ENCODE measurements around the gene MEI4. TPM values are rescaled to one million over a fixed set of nuclear protein-coding genes. Genes with fewer than 3 reads are reported as not detected.

Gene MEI4
- total and polyA plus RNA-seq, 11 donors, result 0.11 to 0.71 (median 0.33) TPM; not detected in 1

- intact Hi-C loops (cut with DNase I), result no loop called here
- Histone ChIP-seq H3K4me1 (no peaks in the 10 kb centered on the region), H3K36me3 (no peaks in the 10 kb centered on the region), H3K9me3 (peaks cover 0 to 5% (median 0%) of the 10 kb centered on the region in 12 donors), H3K27me3 (no peaks in the 10 kb centered on the region), H3K27ac (no peak overlapping the region), H3K4me3 (no peak overlapping the region)
- no peak for TF ChIP-seq POLR2A (IDR thresholded peaks at IDR 0.05)
- TF ChIP-seq, protein P1, sequence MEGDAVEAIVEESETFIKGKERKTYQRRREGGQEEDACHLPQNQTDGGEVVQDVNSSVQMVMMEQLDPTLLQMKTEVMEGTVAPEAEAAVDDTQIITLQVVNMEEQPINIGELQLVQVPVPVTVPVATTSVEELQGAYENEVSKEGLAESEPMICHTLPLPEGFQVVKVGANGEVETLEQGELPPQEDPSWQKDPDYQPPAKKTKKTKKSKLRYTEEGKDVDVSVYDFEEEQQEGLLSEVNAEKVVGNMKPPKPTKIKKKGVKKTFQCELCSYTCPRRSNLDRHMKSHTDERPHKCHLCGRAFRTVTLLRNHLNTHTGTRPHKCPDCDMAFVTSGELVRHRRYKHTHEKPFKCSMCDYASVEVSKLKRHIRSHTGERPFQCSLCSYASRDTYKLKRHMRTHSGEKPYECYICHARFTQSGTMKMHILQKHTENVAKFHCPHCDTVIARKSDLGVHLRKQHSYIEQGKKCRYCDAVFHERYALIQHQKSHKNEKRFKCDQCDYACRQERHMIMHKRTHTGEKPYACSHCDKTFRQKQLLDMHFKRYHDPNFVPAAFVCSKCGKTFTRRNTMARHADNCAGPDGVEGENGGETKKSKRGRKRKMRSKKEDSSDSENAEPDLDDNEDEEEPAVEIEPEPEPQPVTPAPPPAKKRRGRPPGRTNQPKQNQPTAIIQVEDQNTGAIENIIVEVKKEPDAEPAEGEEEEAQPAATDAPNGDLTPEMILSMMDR (IDR thresholded peaks at IDR 0.05), result no peak
- no peak for ATAC-seq
- no peak for DNase-seq
- WGBS, 4 donors, result 35 to 52% (median 46%) methylated on average over 2 of the region's 2 CpGs
These were observed 226.7 kb downstream of the MEI4 start for GRCh38 chr6:77879527-77879926.

DNA sequence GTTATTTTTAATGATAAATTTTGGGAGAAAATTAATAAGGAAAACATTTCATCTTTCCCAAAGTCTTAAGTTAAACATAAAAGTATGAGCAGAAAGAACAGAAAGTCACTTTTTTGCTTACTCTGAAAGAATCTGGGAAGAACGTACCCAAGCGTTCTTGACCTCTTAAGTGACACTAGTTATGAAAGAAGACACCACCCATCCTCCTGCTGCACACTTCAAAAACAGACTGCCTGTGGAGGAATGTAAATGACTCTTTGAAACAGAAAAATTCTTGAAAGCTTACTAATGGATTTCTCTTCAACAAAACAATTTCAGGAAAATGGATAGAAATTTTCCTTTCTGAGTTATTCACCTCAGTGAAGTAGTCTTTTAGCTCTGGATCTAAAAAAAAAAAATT lies 227.7 kb downstream of the MEI4 start:
- Histone ChIP-seq H3K9me3 (peaks cover 0 to 6% (median 0%) of the 10 kb centered on the region in 12 donors), H3K27me3 (no peaks in the 10 kb centered on the region), H3K4me1 (no peaks in the 10 kb centered on the region), H3K4me3 (no peak overlapping the region), H3K36me3 (no peaks in the 10 kb centered on the region), H3K27ac (no peak overlapping the region)
- TF ChIP-seq POLR2A (IDR thresholded peaks at IDR 0.05), result no peak
- TF ChIP-seq, protein P1 (IDR thresholded peaks at IDR 0.05), result no peak
- 51 to 72% (median 59%) methylated on average over 2 of the region's 2 CpGs for WGBS, 4 donors
- intact Hi-C loops (cut with DNase I), result no loop called here
- DNase-seq (no peak), ATAC-seq (no peak)

GRCh38 chr6:77883851-77884250 lies 231.0 kb downstream of the MEI4 start:
- intact Hi-C loops (cut with DNase I), result no loop called here
- Histone ChIP-seq H3K36me3 (no peaks in the 10 kb centered on the region), H3K27me3 (no peaks in the 10 kb centered on the region), H3K4me3 (no peak overlapping the region), H3K4me1 (no peaks in the 10 kb centered on the region), H3K9me3 (peaks cover 0 to 16% (median 3%) of the 10 kb centered on the region in 12 donors), H3K27ac (no peak overlapping the region)
- WGBS, 4 donors, result 63 to 76% (median 72%) methylated on average over 2 of the region's 2 CpGs
- no peak for TF ChIP-seq POLR2A (IDR thresholded peaks at IDR 0.05)
- TF ChIP-seq, protein P1 (IDR thresholded peaks at IDR 0.05), result no peak
- no peak for ATAC-seq
- no peak for DNase-seq

DNA sequence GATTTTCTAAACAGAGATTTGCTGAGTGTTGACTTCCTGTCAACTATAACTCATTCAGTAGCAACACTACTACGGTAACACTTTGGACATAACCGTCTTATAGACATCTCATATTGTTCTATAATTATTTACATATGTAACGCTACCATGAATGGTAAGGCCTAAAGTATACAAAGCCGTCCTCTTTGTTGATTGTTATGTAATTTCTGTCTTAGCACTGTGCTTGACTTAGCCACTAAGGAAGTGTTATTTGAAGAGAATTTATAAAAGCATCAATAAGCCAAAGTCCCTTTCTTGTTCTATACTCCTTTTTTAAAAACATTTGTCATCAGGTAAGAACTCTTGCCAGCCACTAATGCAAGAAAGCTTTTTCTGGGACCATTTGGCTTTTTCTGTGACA lies 240.6 kb downstream of the MEI4 start:
- 78 to 84% (median 82%) methylated on average over 4 of the region's 4 CpGs for WGBS, 4 donors
- TF ChIP-seq, protein P1 (IDR thresholded peaks at IDR 0.05), result no peak
- no peak for TF ChIP-seq POLR2A (IDR thresholded peaks at IDR 0.05)

More for the DNA sequence above, 240.6 kb downstream of the MEI4 start:
- peaks cover 0 to 28% (median 9%) of the 10 kb centered on the region in 12 donors for H3K9me3 ChIP-seq
- DNase-seq (no peak), ATAC-seq (no peak)
- no peaks in the 10 kb centered on the region for H3K27me3 ChIP-seq
- H3K27ac ChIP-seq, result no peak overlapping the region
- H3K4me1 ChIP-seq, result no peaks in the 10 kb centered on the region
- no peaks in the 10 kb centered on the region for H3K36me3 ChIP-seq
- H3K4me3 ChIP-seq, result no peak overlapping the region
- intact Hi-C loops (cut with DNase I), result no loop called here

All from heart left ventricle (tissue), 16 donors.